ENCODE data around the gene GLO1. TPM values are rescaled to one million over a fixed set of nuclear protein-coding genes. Genes with fewer than 3 reads are reported as not detected.
A peak's percentile ranks its signal among the peaks of the same experiment; 100 is the strongest.
"Not testable (repeated sequence)": the region's sequence is repeated elsewhere in the genome, so short reads cannot be mapped to it uniquely, and the experiment has no call there.

The GLO1 gene
- total and polyA plus RNA-seq, 2 donors = 73.5 to 76.7 TPM

GRCh38 chr6:38715016-38715689 lies 12.2 kb upstream of the GLO1 start, which contains the start of gene DNAH8:
TSS of gene DNAH8 (plus strand) at chr6:38715311. CDS start at chr6:38722810, 7,499 bp downstream.
- DNase-seq (ENCODE audit: low read depth in 6 of 9, low spot score in 9 of 9) = no peak
- peak within 1 kb of the TSS in 1 of 2 donors; percentile 18 for H3K27ac ChIP-seq (ENCODE audit: low read depth in 1 of 2, low read length in 1 of 2)
- H3K4me1 ChIP-seq (ENCODE audit: control insufficient read depth in 2 of 2, insufficient read depth in 2 of 2, low read length in 2 of 2) = no peaks in the 10 kb centered on the region
- peaks cover 0 to 1% of the 10 kb centered on the region in 2 donors for H3K9me3 ChIP-seq (ENCODE audit: control insufficient read depth in 2 of 2, insufficient read depth in 1 of 2, low read length in 1 of 2)
- H3K27me3 ChIP-seq (ENCODE audit: control insufficient read depth in 2 of 2, insufficient read depth in 1 of 2, low read length in 1 of 2) = peaks cover 29 to 45% of the 10 kb centered on the region in 2 donors
- 6% methylated on average over 44 of the region's 44 CpGs for WGBS
- H3K36me3 ChIP-seq (ENCODE audit: control insufficient read depth in 2 of 2, insufficient read depth in 2 of 2, low read length in 1 of 2) = no peaks in the 10 kb centered on the region
- H3K4me3 ChIP-seq (ENCODE audit: low read length in 2 of 2) = peak within 1 kb of the TSS in 1 of 2 donors; percentile 32

- no peaks in the 10 kb centered on the region for H3K36me3 ChIP-seq (ENCODE audit: control insufficient read depth in 2 of 2, insufficient read depth in 2 of 2, low read length in 1 of 2)
- 26% methylated on average over 4 of the region's 4 CpGs for WGBS
- H3K27ac ChIP-seq (ENCODE audit: low read depth in 1 of 2, low read length in 1 of 2) = no peak overlapping the region
- DNase-seq (ENCODE audit: low read depth in 6 of 9, low spot score in 9 of 9) = no peak
- peaks cover 29 to 43% of the 10 kb centered on the region in 2 donors for H3K27me3 ChIP-seq (ENCODE audit: control insufficient read depth in 2 of 2, insufficient read depth in 1 of 2, low read length in 1 of 2)
- no peak overlapping the region for H3K4me3 ChIP-seq (ENCODE audit: low read length in 2 of 2)
- no peaks in the 10 kb centered on the region for H3K4me1 ChIP-seq (ENCODE audit: control insufficient read depth in 2 of 2, insufficient read depth in 2 of 2, low read length in 2 of 2)
- peaks cover 0 to 1% of the 10 kb centered on the region in 2 donors for H3K9me3 ChIP-seq (ENCODE audit: control insufficient read depth in 2 of 2, insufficient read depth in 1 of 2, low read length in 1 of 2)
Measured at GRCh38 chr6:38714239-38715015, 11.5 kb upstream of the GLO1 start.

GRCh38 chr6:38713812-38714211 lies 10.9 kb upstream of the GLO1 start:
- WGBS = 36% methylated on average over 6 of the region's 6 CpGs
- H3K4me1 ChIP-seq (ENCODE audit: control insufficient read depth in 2 of 2, insufficient read depth in 2 of 2, low read length in 2 of 2) = no peaks in the 10 kb centered on the region
- DNase-seq (ENCODE audit: low read depth in 6 of 9, low spot score in 9 of 9) = peak in 2 of 9 donors; percentile 13 to 21
- H3K9me3 ChIP-seq (ENCODE audit: control insufficient read depth in 2 of 2, insufficient read depth in 1 of 2, low read length in 1 of 2) = peaks cover 0 to 1% of the 10 kb centered on the region in 2 donors
- H3K27me3 ChIP-seq (ENCODE audit: control insufficient read depth in 2 of 2, insufficient read depth in 1 of 2, low read length in 1 of 2) = peaks cover 29 to 43% of the 10 kb centered on the region in 2 donors
- no peak overlapping the region for H3K27ac ChIP-seq (ENCODE audit: low read depth in 1 of 2, low read length in 1 of 2)
- no peaks in the 10 kb centered on the region for H3K36me3 ChIP-seq (ENCODE audit: control insufficient read depth in 2 of 2, insufficient read depth in 2 of 2, low read length in 1 of 2)
- H3K4me3 ChIP-seq (ENCODE audit: low read length in 2 of 2) = no peak overlapping the region

- Histone ChIP-seq H3K27me3 (ENCODE audit: control insufficient read depth in 2 of 2, insufficient read depth in 1 of 2, low read length in 1 of 2) (peaks cover 5 to 6% of the 10 kb centered on the region in 2 donors), H3K4me1 (ENCODE audit: control insufficient read depth in 2 of 2, insufficient read depth in 2 of 2, low read length in 2 of 2) (no peaks in the 10 kb centered on the region), H3K36me3 (ENCODE audit: control insufficient read depth in 2 of 2, insufficient read depth in 2 of 2, low read length in 1 of 2) (no peaks in the 10 kb centered on the region), H3K27ac (ENCODE audit: low read depth in 1 of 2, low read length in 1 of 2) (no peak overlapping the region), H3K9me3 (ENCODE audit: control insufficient read depth in 2 of 2, insufficient read depth in 1 of 2, low read length in 1 of 2) (no peaks in the 10 kb centered on the region), H3K4me3 (ENCODE audit: low read length in 2 of 2) (no peak overlapping the region)
- 87% methylated on average over 2 of the region's 2 CpGs for WGBS
- DNase-seq (ENCODE audit: low read depth in 6 of 9, low spot score in 9 of 9) = no peak
Measured at GRCh38 chr6:38708496-38708895, 5.6 kb upstream of the GLO1 start.

DNA sequence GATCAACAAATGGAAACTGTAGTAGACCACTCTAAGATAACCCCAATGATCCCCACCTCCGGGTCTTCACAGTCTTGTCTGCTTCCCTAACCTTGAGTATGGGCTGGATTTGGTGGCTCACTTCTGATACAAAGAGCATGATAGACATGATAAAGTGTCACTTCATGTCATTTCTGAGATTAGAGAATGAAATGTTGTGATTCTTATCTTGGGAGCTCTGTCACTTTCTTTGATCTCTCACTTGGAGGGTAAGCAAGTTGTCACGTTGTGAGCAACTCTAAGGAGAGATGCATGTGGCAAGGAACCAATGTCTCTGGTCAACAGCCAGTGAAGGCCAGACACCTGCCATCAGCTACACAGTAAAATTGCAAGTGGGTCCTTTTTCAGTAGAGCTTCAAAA lies 3.0 kb upstream of the GLO1 start:
- no peaks in the 10 kb centered on the region for H3K9me3 ChIP-seq (ENCODE audit: control insufficient read depth in 2 of 2, insufficient read depth in 1 of 2, low read length in 1 of 2)
- H3K4me1 ChIP-seq (ENCODE audit: control insufficient read depth in 2 of 2, insufficient read depth in 2 of 2, low read length in 2 of 2) = peaks cover 3 to 4% of the 10 kb centered on the region in 2 donors
- no peak for DNase-seq (ENCODE audit: low read depth in 6 of 9, low spot score in 9 of 9)
- H3K36me3 ChIP-seq (ENCODE audit: control insufficient read depth in 2 of 2, insufficient read depth in 2 of 2, low read length in 1 of 2) = no peaks in the 10 kb centered on the region
- 75% methylated on average over 2 of the region's 2 CpGs for WGBS
- H3K27me3 ChIP-seq (ENCODE audit: control insufficient read depth in 2 of 2, insufficient read depth in 1 of 2, low read length in 1 of 2) = no peaks in the 10 kb centered on the region
- no peak overlapping the region for H3K27ac ChIP-seq (ENCODE audit: low read depth in 1 of 2, low read length in 1 of 2)
- H3K4me3 ChIP-seq (ENCODE audit: low read length in 2 of 2) = no peak overlapping the region

DNA sequence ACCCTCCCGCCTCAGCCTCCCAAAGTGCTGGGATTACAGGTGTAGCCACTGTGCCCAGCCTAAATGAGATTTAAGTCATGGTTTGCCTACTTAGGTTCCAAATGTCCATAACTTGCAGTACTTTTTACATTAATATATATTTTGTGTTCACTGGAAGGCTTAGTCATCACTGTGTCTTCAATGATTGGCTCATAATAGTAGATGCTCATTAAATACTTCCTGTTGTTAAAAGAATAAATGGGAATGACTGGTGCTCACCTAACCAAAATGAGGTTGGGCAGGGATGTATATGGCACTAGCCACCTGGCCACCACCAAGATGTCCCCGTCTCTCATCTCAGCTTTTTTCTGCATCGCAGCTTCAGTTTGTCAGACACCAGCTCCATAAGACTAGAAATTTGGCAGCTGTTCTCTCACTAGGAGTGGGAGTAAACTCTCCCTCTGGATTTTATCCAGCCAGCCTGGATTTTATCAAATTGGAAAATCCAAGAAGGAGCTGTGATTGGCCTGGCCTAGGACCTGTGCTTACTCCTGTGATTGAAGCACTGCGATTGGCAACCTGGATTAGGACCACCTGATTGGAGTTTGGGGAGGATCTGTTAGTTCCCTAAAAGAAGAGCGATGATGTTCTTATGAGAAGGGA lies 1.1 kb upstream of the GLO1 start:
- Histone ChIP-seq H3K27ac (ENCODE audit: low read depth in 1 of 2, low read length in 1 of 2) (no peak overlapping the region), H3K9me3 (ENCODE audit: control insufficient read depth in 2 of 2, insufficient read depth in 1 of 2, low read length in 1 of 2) (peaks cover 0 to 6% of the 10 kb centered on the region in 2 donors), H3K36me3 (ENCODE audit: control insufficient read depth in 2 of 2, insufficient read depth in 2 of 2, low read length in 1 of 2) (no peaks in the 10 kb centered on the region), H3K27me3 (ENCODE audit: control insufficient read depth in 2 of 2, insufficient read depth in 1 of 2, low read length in 1 of 2) (no peaks in the 10 kb centered on the region), H3K4me1 (ENCODE audit: control insufficient read depth in 2 of 2, insufficient read depth in 2 of 2, low read length in 2 of 2) (peaks cover 3 to 4% of the 10 kb centered on the region in 2 donors), H3K4me3 (ENCODE audit: low read length in 2 of 2) (no peak overlapping the region)
- whole genome bisulfite sequencing = 89% methylated on average over 5 of the region's 5 CpGs
- no peak for DNase-seq (ENCODE audit: low read depth in 6 of 9, low spot score in 9 of 9)

DNA sequence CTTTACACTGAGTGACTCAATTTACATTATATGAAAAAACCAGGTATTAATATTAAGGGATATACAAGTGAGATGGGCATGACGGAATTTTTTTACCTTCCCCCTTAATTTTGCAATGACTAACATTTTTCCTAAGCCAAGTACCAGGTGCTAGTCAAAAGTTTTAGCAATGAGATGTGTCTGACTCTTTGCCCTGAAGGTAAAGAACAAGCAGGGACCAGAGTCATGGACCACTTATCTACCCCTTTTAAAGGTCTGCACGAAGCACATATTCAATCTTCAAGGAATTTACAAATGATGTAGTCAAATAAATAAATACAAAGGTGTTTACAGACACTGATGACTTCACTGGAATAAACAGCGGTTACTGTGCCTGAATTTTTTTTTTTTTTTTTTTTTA lies 1.4 kb downstream of the GLO1 start:
- WGBS = 80% methylated on average over 3 of the region's 3 CpGs
- peak in 1 of 9 donors; percentile 10 for DNase-seq (ENCODE audit: low read depth in 6 of 9, low spot score in 9 of 9)
- peaks cover 3 to 4% of the 10 kb centered on the region in 2 donors for H3K4me1 ChIP-seq (ENCODE audit: control insufficient read depth in 2 of 2, insufficient read depth in 2 of 2, low read length in 2 of 2)
- no peaks in the 10 kb centered on the region for H3K36me3 ChIP-seq (ENCODE audit: control insufficient read depth in 2 of 2, insufficient read depth in 2 of 2, low read length in 1 of 2)
- H3K9me3 ChIP-seq (ENCODE audit: control insufficient read depth in 2 of 2, insufficient read depth in 1 of 2, low read length in 1 of 2) = peaks cover 0 to 6% of the 10 kb centered on the region in 2 donors
- H3K27ac ChIP-seq (ENCODE audit: low read depth in 1 of 2, low read length in 1 of 2) = no peak overlapping the region
- no peaks in the 10 kb centered on the region for H3K27me3 ChIP-seq (ENCODE audit: control insufficient read depth in 2 of 2, insufficient read depth in 1 of 2, low read length in 1 of 2)
- H3K4me3 ChIP-seq (ENCODE audit: low read length in 2 of 2) = no peak overlapping the region

DNA sequence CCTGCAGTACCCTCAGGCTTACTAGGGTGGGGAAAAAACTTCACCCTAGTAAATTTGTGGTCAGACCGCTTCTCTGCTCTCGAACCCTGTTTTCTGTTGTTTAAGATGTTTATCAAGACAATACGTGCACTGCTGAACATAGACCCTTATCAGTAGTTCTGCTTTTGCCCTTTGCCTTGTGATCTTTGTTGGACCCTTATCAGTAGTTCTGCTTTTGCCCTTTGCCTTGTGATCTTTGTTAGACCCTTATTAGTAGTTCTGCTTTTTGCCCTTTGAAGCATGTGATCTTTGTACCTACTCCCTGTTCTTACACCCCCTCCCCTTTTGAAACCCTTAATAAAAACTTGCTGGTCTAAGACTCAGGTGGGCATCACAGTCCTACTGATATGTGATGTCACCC lies 3.2 kb downstream of the GLO1 start:
- DNase-seq (ENCODE audit: low read depth in 6 of 9, low spot score in 9 of 9); H3K27me3 ChIP-seq (ENCODE audit: control insufficient read depth in 2 of 2, insufficient read depth in 1 of 2, low read length in 1 of 2); H3K4me3 ChIP-seq (ENCODE audit: low read length in 2 of 2); H3K27ac ChIP-seq (ENCODE audit: low read depth in 1 of 2, low read length in 1 of 2); H3K9me3 ChIP-seq (ENCODE audit: control insufficient read depth in 2 of 2, insufficient read depth in 1 of 2, low read length in 1 of 2); H3K36me3 ChIP-seq (ENCODE audit: control insufficient read depth in 2 of 2, insufficient read depth in 2 of 2, low read length in 1 of 2); H3K4me1 ChIP-seq (ENCODE audit: control insufficient read depth in 2 of 2, insufficient read depth in 2 of 2, low read length in 2 of 2): not testable (repeated sequence)
- WGBS = 87% methylated on average over 3 of the region's 3 CpGs

- WGBS = 98% methylated on average over 3 of the region's 3 CpGs
- H3K27ac ChIP-seq (ENCODE audit: low read depth in 1 of 2, low read length in 1 of 2) = no peak overlapping the region
Measured at GRCh38 chr6:38697846-38698245, 5.1 kb downstream of the GLO1 start.

More at GRCh38 chr6:38697846-38698245, 5.1 kb downstream of the GLO1 start:
- Histone ChIP-seq H3K4me1 (ENCODE audit: control insufficient read depth in 2 of 2, insufficient read depth in 2 of 2, low read length in 2 of 2) (peaks cover 3 to 4% of the 10 kb centered on the region in 2 donors), H3K36me3 (ENCODE audit: control insufficient read depth in 2 of 2, insufficient read depth in 2 of 2, low read length in 1 of 2) (no peaks in the 10 kb centered on the region), H3K9me3 (ENCODE audit: control insufficient read depth in 2 of 2, insufficient read depth in 1 of 2, low read length in 1 of 2) (peaks cover 0 to 6% of the 10 kb centered on the region in 2 donors), H3K4me3 (ENCODE audit: low read length in 2 of 2) (no peak overlapping the region), H3K27me3 (ENCODE audit: control insufficient read depth in 2 of 2, insufficient read depth in 1 of 2, low read length in 1 of 2) (no peaks in the 10 kb centered on the region)
- no peak for DNase-seq (ENCODE audit: low read depth in 6 of 9, low spot score in 9 of 9)

All from thymus (tissue), 11 donors.